HCT116 (cell line): ENCODE results near the gene DENND6A. TPM values are rescaled to one million over a fixed set of nuclear protein-coding genes. Genes with fewer than 3 reads are reported as not detected.

Experiments
- ATAC-seq: fragments of 200-7000 bp; cut with Tn5 transposase; 2 replicates; pipeline ENCODE4 v1.9.1; 2020; ENCODE audit warnings: mild to moderate bottlenecking, moderate library complexity
- BruUV-seq: library from RNA; stranded (reverse); fragments of 400-500 nt; replicated peaks from 2 replicates; lab custom pipeline; 2021; lab: Mats Ljungman, UMichigan
- CTCF ChIA-PET: fragments of 300-600 bp; sonication (Branson Sonifier 250); formaldehyde crosslinking; loops from one replicate; lab custom pipeline; 2021; ENCODE audit warnings: antibody characterized with exemption; lab: Charles Lee
- POLR2A ChIA-PET: fragments of 300-600, 350-600 bp; sonication (Branson Sonifier 250); formaldehyde crosslinking; loops from one replicate; lab custom pipeline; 2021; ENCODE audit warnings: antibody characterized with exemption; lab: Charles Lee
- RAD21 ChIA-PET, 2 experiments: fragments of 300-600 bp; sonication (Branson Sonifier 250); formaldehyde crosslinking; loops; one replicate each; lab custom pipeline; 2023; ENCODE audit warnings: low total read pairs in 2 of 2; ENCODE audit not compliant: uncharacterized antibody in 2 of 2, unreplicated experiment in 2 of 2, low non-redundant PET in 1 of 2; lab: Charles Lee
- DNase-seq: peaks from one replicate; pipeline ENCODE4 v3.0.0-alpha.2; 2010; ENCODE audit warnings: low read depth, low spot score
- H2AFZ ChIP-seq: fragments of 200-600 bp; shearing (Covaris generic), sonication (generic); 2 replicates; pipeline ENCODE4 v1.6.1; 2017; ENCODE audit warnings: low read depth, mixed run types, mixed read lengths, antibody characterized with exemption, low read length; ENCODE audit not compliant: poor library complexity, severe bottlenecking
- H3K27ac ChIP-seq: 2 replicates; pipeline ENCODE4 v1.5.1; 2012; ENCODE audit warnings: low read depth, low read length
- H3K27me3 ChIP-seq: fragments of 200-600 bp; sonication (generic); 2 replicates; pipeline ENCODE4 v1.6.1; 2016; ENCODE audit warnings: mixed run types, low read length, mixed read lengths; ENCODE audit not compliant: insufficient read depth
- H3K36me3 ChIP-seq, 2 experiments: fragments of 200-500 bp in 1 of 2; fragments of 200-600 bp in 1 of 2; sonication (Bioruptor generic) in 1 of 2; sonication (generic) in 1 of 2; 2 replicates each; pipeline versions ENCODE4 v1.5.1 to v1.6.1; 2014 to 2016; ENCODE audit warnings: low read length in 2 of 2, inconsistent platforms in 1 of 2, mixed read lengths in 1 of 2, mixed run types in 1 of 2; ENCODE audit not compliant: insufficient read depth in 2 of 2, control insufficient read depth in 1 of 2
- H3K4me1 ChIP-seq, 2 experiments: fragments of 200-600 bp in 1 of 2; sonication (generic) in 1 of 2; 2 replicates each; pipeline versions ENCODE4 v1.5.1 to v1.6.1; 2012 to 2017; ENCODE audit warnings: low read length in 2 of 2, inconsistent platforms in 1 of 2, mild to moderate bottlenecking in 1 of 2, mixed read lengths in 1 of 2, mixed run types in 1 of 2, moderate library complexity in 1 of 2; ENCODE audit not compliant: insufficient read depth in 2 of 2, control insufficient read depth in 1 of 2
- H3K4me2 ChIP-seq: fragments of 200-600 bp; sonication (generic); 2 replicates; pipeline ENCODE4 v1.6.1; 2017; ENCODE audit warnings: mixed run types, low read length, mixed read lengths
- H3K4me3 ChIP-seq, 2 experiments: fragments of 200-600 bp in 1 of 2; sonication (generic) in 1 of 2; replicated peaks in 1 of 2; 2 replicates each; pipeline ENCODE4 v1.5.1; 2011 to 2016; ENCODE audit warnings: low read length in 2 of 2, control low read depth in 1 of 2, low read depth in 1 of 2, mild to moderate bottlenecking in 1 of 2, mixed read lengths in 1 of 2, mixed run types in 1 of 2
- H3K79me2 ChIP-seq: fragments of 200-600 bp; sonication (generic); 2 replicates; pipeline ENCODE4 v1.6.1; 2017; ENCODE audit warnings: mild to moderate bottlenecking, mixed run types, low read length, moderate library complexity, mixed read lengths; ENCODE audit not compliant: insufficient read depth
- H3K9ac ChIP-seq: fragments of 200-600 bp; sonication (generic); 2 replicates; pipeline ENCODE4 v1.6.1; 2016; ENCODE audit warnings: low read length, mixed read lengths
- H3K9me2 ChIP-seq: fragments of 200-600 bp; sonication (generic), shearing (Covaris generic); 2 replicates; pipeline ENCODE4 v1.6.1; 2017; ENCODE audit warnings: mixed run types, mild to moderate bottlenecking, moderate library complexity; ENCODE audit not compliant: insufficient read depth
- H3K9me3 ChIP-seq, 2 experiments: fragments of 200-500 bp in 1 of 2; fragments of 200-600 bp in 1 of 2; sonication (Bioruptor generic) in 1 of 2; sonication (generic) in 1 of 2; 2 replicates each; pipeline ENCODE4 v1.6.1; 2014 to 2017; ENCODE audit warnings: low read length in 2 of 2, mixed read lengths in 2 of 2, inconsistent platforms in 1 of 2, low read depth in 1 of 2, mild to moderate bottlenecking in 1 of 2, mixed run types in 1 of 2, moderate library complexity in 1 of 2; ENCODE audit not compliant: control insufficient read depth in 1 of 2, insufficient read depth in 1 of 2
- H4K20me1 ChIP-seq: fragments of 200-600 bp; sonication (generic), shearing (Covaris generic); 2 replicates; pipeline ENCODE4 v1.6.1; 2017; ENCODE audit warnings: mixed run types, mild to moderate bottlenecking, moderate library complexity; ENCODE audit not compliant: insufficient read depth
- CBX3 ChIP-seq: IDR thresholded peaks from 2 replicates; pipeline ENCODE4 v1.6.1; 2012; ENCODE audit warnings: low read depth
- CTCF ChIP-seq, 3 experiments: fragments of 200-600 bp in 1 of 3; sonication (generic) in 1 of 3; IDR thresholded peaks in 2 of 3; conservative IDR thresholded peaks in 1 of 3; 2 replicates each; pipeline ENCODE4 v1.5.1; 2012 to 2017; ENCODE audit warnings: low read depth in 2 of 3, low read length in 2 of 3, antibody characterized with exemption in 1 of 3, borderline replicate concordance in 1 of 3, control low read depth in 1 of 3, mild to moderate bottlenecking in 1 of 3, mixed read lengths in 1 of 3, mixed run types in 1 of 3, moderate library complexity in 1 of 3; ENCODE audit not compliant: insufficient read depth in 1 of 3
- EZH2phosphoT487 ChIP-seq: fragments of 200-600 bp; IDR thresholded peaks from 2 replicates; pipeline ENCODE4 v1.6.1; 2018; ENCODE audit warnings: antibody characterized with exemption, borderline replicate concordance
- FOSL1 ChIP-seq: IDR thresholded peaks from 2 replicates; pipeline ENCODE4 v1.6.1; 2012; ENCODE audit warnings: low read depth
- JUND ChIP-seq: IDR thresholded peaks from 2 replicates; pipeline ENCODE4 v1.6.1; 2012
- RAD21 ChIP-seq: IDR thresholded peaks from 2 replicates; pipeline ENCODE4 v1.6.1; 2012; ENCODE audit warnings: low read depth, mild to moderate bottlenecking
- SIN3A ChIP-seq: IDR thresholded peaks from 2 replicates; pipeline ENCODE4 v1.6.1; 2012; ENCODE audit warnings: low read depth
- SRF ChIP-seq: IDR thresholded peaks from 2 replicates; pipeline ENCODE4 v1.6.1; 2012; ENCODE audit warnings: low read depth
- TCF7L2 ChIP-seq: IDR thresholded peaks from 2 replicates; pipeline ENCODE4 v1.7.0; 2011; ENCODE audit warnings: borderline replicate concordance, inconsistent platforms; ENCODE audit not compliant: insufficient read depth, insufficient read length; ENCODE audit errors: extremely low read depth
- YY1 ChIP-seq: IDR thresholded peaks from 2 replicates; pipeline ENCODE4 v1.6.1; 2011; ENCODE audit warnings: low read length, low read depth, moderate library complexity, mild to moderate bottlenecking; ENCODE audit not compliant: insufficient replicate concordance; ENCODE audit errors: extremely low read depth
- ZFX ChIP-seq: fragments of 450-650 bp; IDR thresholded peaks from 2 replicates; pipeline ENCODE4 v1.6.1; 2017
- intact Hi-C: fragments of 100-400 bp; cut with micrococcal nuclease; formaldehyde crosslinking; loops from 2 replicates; pipeline ENCODE4 v1.10.0; 2022
- total RNA-seq: library from RNA; stranded (reverse); gene quantifications from one replicate; pipeline ENCODE4 v1.2.1, GENCODE V29; 2021; ENCODE audit not compliant: unreplicated experiment

Gene DENND6A
- total RNA-seq, 1 experiment from 2014 or later, result 22.3 TPM

- Histone ChIP-seq H3K4me3 (no peak overlapping the region), H3K9me2 (no peaks in the 10 kb centered on the region), H3K79me2 (peaks cover 97% of the 10 kb centered on the region), H3K4me2 (no peak overlapping the region), H3K27ac (no peak overlapping the region), H3K9ac (no peak overlapping the region), H2AFZ (no peak overlapping the region), H3K4me1 (peaks cover 0 to 5% of the 10 kb centered on the region in 2 experiments; a peak in 1 of 4 replicates), H4K20me1 (peaks cover 7% of the 10 kb centered on the region), H3K9me3 (no peaks in the 10 kb centered on the region), H3K27me3 (no peaks in the 10 kb centered on the region)
- POLR2A ChIA-PET, result no interaction called here
- RAD21 ChIA-PET, result interaction anchor here in 1 of 2 experiments (0.6 kb wide), 1 partner anchor 419 kb away, joined by 4 read pairs; no protein-coding TSS in a partner anchor
- CTCF ChIA-PET, result no interaction called here
- DNase-seq, result no peak
- intact Hi-C loops, result loop anchor here (10.0 kb wide), 1 partner anchor 412 kb away; no protein-coding TSS in a partner anchor
- BruUV-seq, result no TSS peak
- no peak for ATAC-seq
- no peak for TF ChIP-seq ZFX
- no peak for TF ChIP-seq FOSL1
- no peak for TF ChIP-seq JUND
- TF ChIP-seq RAD21, result no peak
- no peak for TF ChIP-seq CBX3
- TF ChIP-seq TCF7L2, result no peak
- TF ChIP-seq SRF, result no peak
- no peak for TF ChIP-seq SIN3A
- no peak for TF ChIP-seq EZH2phosphoT487
- no peak for TF ChIP-seq CTCF (IDR thresholded peaks at IDR 0.05 in 2 of 3, conservative IDR thresholded peaks at IDR 0.05 in 1 of 3; ENCODE audit: borderline replicate concordance in 1 of 3, insufficient read depth in 1 of 3, low read depth in 2 of 3, low read length in 2 of 3)
- no peak for TF ChIP-seq YY1
- TF ChIP-seq, all 23 proteins: peak for 0
- peaks cover 3 to 4% of the 10 kb centered on the region in 2 experiments; a peak in 3 of 4 replicates for H3K36me3 ChIP-seq
Observed at GRCh38 chr3:57586778-57587177, 106.1 kb downstream of the DENND6A start.
